GM21515 (cell line): Measurements from ENCODE around the gene ICE1.
"Not testable (repeated sequence)": the region's sequence is repeated elsewhere in the genome, so short reads cannot be mapped to it uniquely, and the experiment has no call there.

ENCODE experiments used
- ATAC-seq: cut with Tn5 transposase; IDR thresholded peaks from one replicate; pipeline ENCODE4 v1.9.1; 2021; ENCODE audit not compliant: unreplicated experiment

ICE1 gene, protein sequence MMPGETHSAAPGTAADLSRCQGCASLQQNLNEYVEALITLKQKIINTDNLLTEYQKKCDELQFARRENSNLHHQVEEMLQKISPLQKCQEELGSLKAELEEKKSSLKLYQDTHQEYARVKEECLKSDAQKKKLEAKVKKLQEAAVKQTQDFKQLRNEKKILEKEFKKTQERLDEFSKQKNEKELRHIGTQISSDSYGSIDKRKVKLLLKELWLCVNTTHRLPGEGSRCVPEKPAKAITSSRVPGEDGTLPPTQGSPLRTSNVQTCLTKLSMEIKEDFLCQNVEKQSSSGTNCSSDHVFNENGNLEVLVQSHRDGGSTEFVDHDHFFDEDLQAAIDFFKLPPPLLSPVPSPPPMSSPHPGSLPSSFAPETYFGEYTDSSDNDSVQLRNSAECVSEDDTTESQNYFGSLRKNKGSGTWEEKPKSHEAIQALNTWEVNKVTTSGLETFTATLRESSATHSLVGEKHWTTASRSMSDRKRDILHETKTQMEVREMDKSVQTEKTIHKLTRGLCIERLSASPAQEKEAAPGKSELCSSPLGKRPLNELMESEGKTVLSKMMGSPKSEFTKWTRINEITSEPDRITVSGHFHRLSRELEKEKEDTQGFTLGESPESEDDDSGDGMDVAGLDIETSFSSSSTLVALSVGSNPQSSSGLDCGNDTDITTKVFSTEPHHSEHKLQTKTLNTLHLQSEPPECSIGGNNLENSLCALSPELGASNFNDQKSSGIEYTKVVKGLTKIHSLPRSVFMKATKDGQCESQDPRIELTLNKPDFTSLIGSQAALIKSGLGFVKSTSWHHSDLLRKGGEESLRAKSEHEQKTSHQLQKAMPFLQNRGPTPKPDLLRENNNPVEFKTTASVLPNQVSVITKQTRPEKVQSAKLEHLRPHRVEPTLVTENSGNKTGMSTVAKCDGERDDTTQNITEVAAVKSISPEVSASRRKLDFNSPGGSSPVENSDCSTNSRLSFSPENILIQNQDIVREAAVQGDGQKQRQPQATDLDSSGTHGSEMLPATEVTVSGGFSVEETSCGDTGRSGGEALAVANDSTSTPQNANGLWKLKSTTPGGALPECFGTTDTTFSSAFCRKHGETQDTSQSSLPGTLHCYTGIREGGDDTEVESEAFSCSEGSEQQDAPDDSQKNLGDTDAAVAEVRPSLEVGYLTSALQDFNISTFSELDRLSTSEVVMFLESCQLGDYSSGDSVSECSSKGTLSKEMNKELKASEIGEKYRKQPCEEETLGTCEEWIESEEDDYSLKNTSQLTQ (N-terminal part only)

DNA sequence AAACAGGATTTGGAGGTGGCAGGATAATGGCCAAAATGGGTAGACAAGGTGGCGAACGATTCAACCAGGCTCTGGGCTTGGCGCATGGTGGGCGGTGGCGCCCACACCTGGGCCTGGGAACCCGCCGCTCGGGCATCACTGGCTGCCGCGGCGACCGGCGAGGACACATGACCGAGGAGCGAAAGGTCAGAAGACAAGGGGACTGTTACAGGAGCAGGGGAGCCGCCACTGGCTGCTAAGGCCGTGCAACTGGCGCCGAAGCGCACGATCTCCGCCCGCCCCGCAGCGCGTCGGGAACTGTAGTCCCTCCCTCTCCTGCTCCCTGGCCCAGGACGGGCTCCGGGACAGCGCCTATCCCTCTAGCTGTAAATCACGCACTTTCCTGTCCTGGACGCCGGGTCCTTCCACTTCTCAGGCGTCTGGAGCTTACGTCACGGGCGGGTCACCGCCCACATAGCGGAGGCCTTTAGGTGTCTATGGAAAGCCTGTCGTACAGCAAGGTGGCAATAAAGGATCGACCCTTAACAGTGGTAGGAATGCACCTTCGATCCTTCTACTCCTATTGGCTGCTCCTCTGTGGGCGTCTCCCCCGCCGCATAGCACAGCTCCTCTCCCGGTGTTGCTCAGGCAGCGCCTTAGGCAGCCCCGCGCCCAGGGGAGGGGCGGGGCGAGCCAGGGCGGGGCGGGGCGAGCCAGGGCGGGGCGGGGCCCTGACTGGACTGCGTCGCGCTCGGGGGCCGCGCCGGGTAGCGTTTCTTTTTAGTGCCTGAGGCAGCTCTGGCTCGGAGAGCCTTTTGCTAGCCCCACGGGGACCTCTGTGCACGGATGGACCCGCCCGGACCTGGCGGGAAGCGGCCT is at the start of gene ICE1:
ICE1 (plus strand) TSS at position 717 of the 858 bp plus-strand sequence. CDS start 239 bp downstream, outside the sequence.
- ATAC-seq = peak; percentile 81

GRCh38 chr5:5372930-5373329 is 49.5 kb upstream of the ICE1 start:
- no peak for ATAC-seq

- ATAC-seq = no peak
These were observed 49.0 kb upstream of the ICE1 start for GRCh38 chr5:5373351-5373989.

DNA sequence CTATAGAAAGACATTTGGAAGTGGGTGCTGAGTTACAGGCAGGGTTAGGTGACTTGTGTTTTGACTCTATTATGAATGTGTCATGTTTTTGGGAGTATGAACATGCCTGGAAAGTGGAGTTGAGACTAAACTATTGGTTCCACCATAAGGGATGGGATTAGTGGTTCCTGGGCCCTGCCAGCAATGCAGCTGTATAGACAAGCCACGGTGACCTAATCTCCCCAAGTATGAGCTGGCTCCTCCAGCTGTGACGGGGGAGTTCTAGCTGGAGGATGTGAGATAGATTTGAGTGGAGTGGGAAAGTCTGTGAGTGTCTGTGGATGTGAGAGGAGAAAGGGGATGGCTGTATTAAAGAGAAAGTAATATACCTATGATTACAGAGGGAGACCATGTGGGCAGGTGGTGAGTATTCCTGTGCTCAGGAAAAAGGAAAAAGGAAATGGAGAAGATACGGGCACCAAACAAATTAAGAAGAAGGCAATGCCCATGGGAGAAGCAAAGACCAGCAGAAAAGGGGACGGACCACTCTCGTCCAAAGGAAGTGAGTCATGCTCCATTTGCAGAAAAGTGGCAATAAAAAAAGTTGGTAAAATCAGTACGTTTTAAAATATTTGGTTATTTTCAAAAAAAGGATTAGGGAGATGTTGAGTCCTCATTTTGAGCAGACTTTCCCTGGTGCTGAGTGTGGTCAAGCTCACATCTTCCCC is 48.3 kb upstream of the ICE1 start:
- no peak for ATAC-seq

DNA sequence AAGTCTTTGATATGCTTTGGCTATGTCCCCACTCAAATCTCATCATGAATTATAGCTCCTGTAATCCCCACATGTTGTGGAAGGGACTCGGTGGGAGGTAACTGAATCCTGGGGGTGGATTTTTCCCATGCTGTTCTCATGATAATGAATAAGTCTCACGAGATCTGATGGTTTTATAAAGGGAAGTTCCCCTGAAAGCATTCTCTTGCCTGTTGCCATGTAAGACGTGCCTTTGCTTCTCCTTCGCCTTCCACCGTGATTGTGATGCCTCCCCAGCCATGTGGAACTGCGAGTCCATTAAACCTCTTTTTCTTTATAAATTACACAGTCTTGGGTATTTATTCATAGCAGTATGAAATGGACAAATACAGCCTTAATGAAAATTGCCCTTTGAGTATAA is 44.7 kb upstream of the ICE1 start:
- no peak for ATAC-seq

- no peak for ATAC-seq
These were observed 43.9 kb upstream of the ICE1 start for GRCh38 chr5:5378531-5378930.

- ATAC-seq = no peak
These were observed 42.2 kb upstream of the ICE1 start for GRCh38 chr5:5380298-5380697.

- no peak for ATAC-seq
These were observed 41.1 kb upstream of the ICE1 start for GRCh38 chr5:5381310-5381913.

- ATAC-seq = no peak
These were observed 39.0 kb upstream of the ICE1 start for GRCh38 chr5:5383461-5383860.

DNA sequence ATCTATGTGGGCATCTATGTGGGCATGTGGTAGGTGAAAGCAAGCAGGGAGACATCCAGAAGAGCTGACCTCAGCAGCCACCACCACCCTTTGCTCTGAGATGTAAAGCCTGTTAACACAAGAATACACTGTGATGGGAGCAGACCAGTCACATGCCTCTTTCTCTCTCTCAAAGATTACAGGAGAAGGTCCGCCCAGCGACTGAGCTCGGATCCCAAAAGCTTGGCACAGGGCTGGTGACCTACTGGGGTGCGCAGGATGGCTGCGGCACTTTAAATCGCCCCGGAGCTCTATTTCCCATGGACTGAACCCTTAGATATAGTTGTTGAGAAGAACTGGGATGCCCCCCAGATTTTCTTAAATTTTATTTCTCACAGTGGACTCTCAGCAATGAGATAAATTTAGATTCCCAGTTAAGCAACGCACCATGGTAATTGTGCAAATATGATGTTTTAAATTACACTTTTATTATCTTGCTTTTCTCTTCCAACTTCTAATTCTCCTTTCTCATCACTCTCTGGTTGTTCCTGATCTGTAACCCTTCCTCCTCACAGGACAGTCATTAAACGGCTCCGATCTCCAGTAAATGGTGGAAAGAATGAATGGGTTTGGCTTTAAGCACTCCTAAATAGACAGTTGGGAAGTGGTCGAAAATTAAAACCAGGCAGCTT is 37.7 kb upstream of the ICE1 start:
- no peak for ATAC-seq

- no peak for ATAC-seq
These were observed 37.2 kb upstream of the ICE1 start for GRCh38 chr5:5385331-5385662.

DNA sequence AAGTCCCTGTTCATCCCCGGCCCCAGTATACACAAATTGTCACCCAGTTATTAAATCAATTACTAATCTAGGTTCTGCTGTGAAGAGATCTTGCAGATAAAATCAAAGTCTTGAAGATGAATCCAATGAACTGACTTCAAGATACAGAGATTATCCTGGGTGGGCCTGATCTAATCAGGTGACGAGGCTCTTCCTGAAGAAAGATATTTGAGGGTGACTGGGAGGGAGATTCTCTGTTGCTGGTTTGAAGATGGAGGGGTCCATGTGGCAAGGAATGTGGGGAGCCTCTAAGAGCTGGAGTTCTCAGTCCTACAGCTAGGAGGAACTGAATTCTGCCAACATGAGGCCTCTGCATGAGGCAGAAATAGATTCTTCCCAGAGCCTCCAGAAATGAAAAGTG is 36.1 kb upstream of the ICE1 start:
- no peak for ATAC-seq

GRCh38 chr5:5387192-5387591 is 35.3 kb upstream of the ICE1 start:
- ATAC-seq = no peak

- ATAC-seq = no peak
These were observed 34.7 kb upstream of the ICE1 start for GRCh38 chr5:5387777-5388176.

- not testable (repeated sequence) for ATAC-seq
These were observed 32.2 kb upstream of the ICE1 start for GRCh38 chr5:5390121-5390869.

DNA sequence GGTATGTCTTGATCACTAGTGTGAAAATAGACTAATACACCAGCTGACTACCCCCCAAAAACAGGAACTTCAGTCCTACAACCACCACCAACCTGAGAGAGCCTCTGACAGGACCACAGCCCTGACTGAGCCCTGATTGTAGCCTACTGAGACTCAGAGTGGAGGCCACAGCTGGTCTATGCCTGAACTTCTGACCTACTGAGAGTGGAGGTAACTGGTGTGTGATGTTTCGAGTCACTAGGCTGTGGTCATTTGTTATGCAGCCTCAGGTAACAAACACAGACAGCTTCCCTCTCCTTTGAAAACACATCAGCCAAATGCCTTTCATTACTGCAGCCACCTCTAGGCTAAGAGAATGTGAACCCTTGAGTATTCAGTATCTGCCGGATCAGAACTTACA is 30.0 kb upstream of the ICE1 start:
- ATAC-seq = not testable (repeated sequence)

DNA sequence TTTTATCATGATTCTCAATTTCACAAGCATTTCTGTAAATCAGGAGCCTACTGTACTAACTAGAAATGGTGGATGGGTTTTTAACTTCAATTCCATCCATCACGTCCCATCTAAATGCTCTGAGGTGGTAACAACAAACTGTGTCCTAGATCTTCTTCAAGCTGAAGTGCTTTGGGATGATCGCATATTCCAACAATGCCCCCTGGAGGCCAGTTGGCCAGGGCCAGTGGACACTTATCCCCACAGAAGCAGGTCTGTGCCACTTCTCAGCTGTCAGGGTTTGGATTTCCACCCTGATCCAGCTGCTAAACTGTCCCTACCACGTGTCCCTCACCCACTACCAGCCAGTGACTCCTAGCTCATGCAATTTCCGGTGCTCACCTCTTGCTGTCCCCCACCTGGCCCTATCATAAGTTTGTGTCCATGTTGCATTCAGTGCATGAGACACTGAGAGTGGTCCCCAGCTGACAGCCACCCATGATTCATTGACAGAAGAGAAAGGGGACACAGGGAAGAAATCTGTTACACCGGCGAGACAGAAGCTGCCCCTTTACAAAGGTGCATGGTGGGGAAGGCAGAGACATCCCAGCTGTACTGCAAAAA is 28.0 kb upstream of the ICE1 start:
- ATAC-seq = not testable (repeated sequence)
